PC-3 (cell line): ENCODE results near the gene KRT6C. TPM values are rescaled to one million over a fixed set of nuclear protein-coding genes. Genes with fewer than 3 reads are reported as not detected.

Experiments used
- ATAC-seq: fragments of 200-7000 bp; cut with Tn5 transposase; 2 replicates; pipeline ENCODE4 v1.9.1; 2020; ENCODE audit warnings: mild to moderate bottlenecking, moderate library complexity
- BruUV-seq: library from RNA; stranded (reverse); fragments of 400-500 nt; replicated peaks from 2 replicates; lab custom pipeline; 2021; lab: Mats Ljungman, UMichigan
- CTCF ChIA-PET: fragments of 300-600 bp; sonication (Branson Sonifier 250); formaldehyde crosslinking; loops from one replicate; lab custom pipeline; 2022; ENCODE audit warnings: antibody characterized with exemption; lab: Charles Lee
- POLR2A ChIA-PET: fragments of 300-600 bp; sonication (Branson Sonifier 250); formaldehyde crosslinking; loops from one replicate; lab custom pipeline; 2022; ENCODE audit warnings: antibody characterized with exemption; ENCODE audit not compliant: unreplicated experiment; lab: Charles Lee
- DNase-seq: peaks from one replicate; pipeline ENCODE4 v3.0.0-alpha.2; 2015
- H2AFZ ChIP-seq: fragments of 300-600 bp; sonication (generic); 2 replicates; pipeline ENCODE4 v1.6.0; 2016; ENCODE audit warnings: antibody characterized with exemption, low read length
- H3F3A ChIP-seq: fragments of 300-600 bp; sonication (generic); one replicate; pipeline ENCODE4 v1.6.0; 2017; ENCODE audit warnings: antibody characterized with exemption, low read length, control low read depth, mild to moderate bottlenecking; ENCODE audit not compliant: unreplicated experiment
- H3K27ac ChIP-seq: fragments of 300-600 bp; sonication (generic); 2 replicates; pipeline ENCODE4 v1.5.1; 2016; ENCODE audit warnings: mild to moderate bottlenecking, low read length
- H3K27me3 ChIP-seq: fragments of 300-600 bp; sonication (generic); 2 replicates; pipeline ENCODE4 v1.6.1; 2016; ENCODE audit warnings: low read length, mixed read lengths
- H3K36me3 ChIP-seq: fragments of 300-600 bp; sonication (generic); 2 replicates; pipeline ENCODE4 v1.6.1; 2016; ENCODE audit warnings: low read depth, mixed run types, low read length, mixed read lengths
- H3K4me1 ChIP-seq: fragments of 300-600 bp; sonication (generic); 2 replicates; pipeline ENCODE4 v1.5.1; 2016; ENCODE audit warnings: low read length; ENCODE audit not compliant: insufficient read depth
- H3K4me2 ChIP-seq: fragments of 300-600 bp; sonication (generic); 2 replicates; pipeline ENCODE4 v1.6.0; 2016; ENCODE audit warnings: low read length
- H3K4me3 ChIP-seq: fragments of 300-600 bp; sonication (generic); 2 replicates; pipeline ENCODE4 v1.5.1; 2016; ENCODE audit warnings: mild to moderate bottlenecking, low read length, mixed read lengths
- H3K79me2 ChIP-seq: fragments of 300-600 bp; sonication (generic); 2 replicates; pipeline ENCODE4 v1.6.1; 2017; ENCODE audit warnings: low read length, mixed read lengths
- H3K9ac ChIP-seq: fragments of 300-600 bp; sonication (generic); 2 replicates; pipeline ENCODE4 v1.6.0; 2016; ENCODE audit warnings: mild to moderate bottlenecking, low read length
- H3K9me2 ChIP-seq: fragments of 300-600 bp; sonication (generic); replicated peaks from 2 replicates; pipeline ENCODE4 v1.6.1; 2016; ENCODE audit warnings: mixed run types, low read length, mixed read lengths
- H3K9me3 ChIP-seq: fragments of 300-600 bp; sonication (generic); 2 replicates; pipeline ENCODE4 v1.6.1; 2016; ENCODE audit warnings: low read length, mixed read lengths
- H4K20me1 ChIP-seq: fragments of 300-600 bp; sonication (generic); 2 replicates; pipeline ENCODE4 v1.6.1; 2016; ENCODE audit warnings: low read length, mixed read lengths
- EZH2 ChIP-seq: fragments of 300-600 bp; sonication (generic); IDR thresholded peaks from one replicate; pipeline ENCODE4 v1.6.1; 2017; ENCODE audit warnings: antibody characterized with exemption, mild to moderate bottlenecking, low read length; ENCODE audit not compliant: unreplicated experiment
- EZH2phosphoT487 ChIP-seq: fragments of 300-600 bp; sonication (generic); IDR thresholded peaks from 2 replicates; pipeline ENCODE4 v1.6.1; 2018; ENCODE audit warnings: mild to moderate bottlenecking, antibody characterized with exemption, low read length, borderline replicate concordance
- intact Hi-C: fragments of 100-400 bp; cut with micrococcal nuclease; formaldehyde crosslinking; loops from 2 replicates; pipeline ENCODE4 v1.9.0; 2023
- total RNA-seq: library from RNA; depleted of rRNA; stranded (reverse); fragments of >200 nt; gene quantifications from 2 replicates; pipeline ENCODE4 v1.2.3, GENCODE V29; 2014
- TF ChIP-seq, protein P1 (sequence below): fragments of 300-600 bp; sonication (generic); conservative IDR thresholded peaks from 2 replicates; pipeline ENCODE4 v1.5.1; 2017; ENCODE audit warnings: antibody characterized with exemption, low read depth, mild to moderate bottlenecking, low read length

KRT6C gene
- total RNA-seq, 1 experiment from 2014 or later, result not detected

DNA sequence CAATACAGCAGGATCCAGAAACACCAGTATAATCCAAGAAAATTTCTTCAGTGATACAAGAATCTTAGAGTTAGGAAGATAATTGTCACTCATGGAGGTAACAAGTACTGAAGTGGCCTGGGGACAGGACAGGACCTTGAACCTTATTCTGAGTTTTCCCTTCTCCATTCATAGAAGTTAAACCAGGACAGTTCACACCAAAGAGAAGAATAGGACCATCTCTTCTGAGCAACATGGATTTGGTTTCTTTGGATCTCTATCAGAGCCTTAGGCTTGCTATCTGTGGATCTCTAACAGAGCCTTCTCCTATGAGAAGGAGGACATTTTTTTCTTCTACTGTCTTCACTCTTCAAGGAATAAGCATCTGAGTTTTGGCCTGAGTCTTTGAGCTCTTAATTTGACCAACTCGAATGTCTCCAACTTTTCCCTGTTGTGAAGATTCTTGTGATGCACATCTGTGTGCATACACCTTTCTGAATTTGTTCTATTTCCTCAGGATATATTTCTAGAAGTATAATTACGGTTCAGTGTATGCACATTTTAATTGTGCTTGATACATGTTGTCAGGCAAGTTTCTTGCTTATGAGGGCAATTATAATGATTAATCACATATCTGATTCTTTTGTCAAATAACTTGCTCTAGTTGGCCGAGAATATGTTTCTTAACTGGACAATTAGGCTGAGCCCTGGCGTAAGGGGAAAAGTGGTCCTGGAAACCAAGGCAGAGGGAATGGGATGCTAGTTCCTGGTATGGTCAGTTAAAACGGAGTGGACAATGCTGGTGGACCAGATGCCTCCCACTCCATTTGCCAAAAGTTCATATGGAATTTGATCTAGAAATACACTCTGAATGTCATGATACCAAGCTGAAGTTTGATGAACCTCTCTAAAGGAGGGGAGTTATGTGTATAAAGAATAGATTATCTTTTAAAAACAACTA is 12.8 kb upstream of the KRT6C start:
- Histone ChIP-seq H3K79me2 (no peaks in the 10 kb centered on the region), H3K9me3 (0 out of 2 replicates have a peak, but pooled peaks cover 2% of the 10 kb centered on the region), H3K4me2 (no peak overlapping the region), H3K4me3 (no peak overlapping the region), H3K9ac (no peak overlapping the region), H4K20me1 (no peaks in the 10 kb centered on the region), H2AFZ (no peak overlapping the region), H3K36me3 (no peaks in the 10 kb centered on the region), H3K9me2 (no peaks in the 10 kb centered on the region), H3K27me3 (no peaks in the 10 kb centered on the region), H3K27ac (no peak overlapping the region), H3F3A (no peaks in the 10 kb centered on the region), H3K4me1 (no peaks in the 10 kb centered on the region)
- DNase-seq (no peak), ATAC-seq (no peak)
- ChIA-PET CTCF (no interaction called here), POLR2A (no interaction called here)
- intact Hi-C loops, result no loop called here
- no peak for TF ChIP-seq EZH2phosphoT487
- TF ChIP-seq EZH2, result no peak
- TF ChIP-seq, protein P1, sequence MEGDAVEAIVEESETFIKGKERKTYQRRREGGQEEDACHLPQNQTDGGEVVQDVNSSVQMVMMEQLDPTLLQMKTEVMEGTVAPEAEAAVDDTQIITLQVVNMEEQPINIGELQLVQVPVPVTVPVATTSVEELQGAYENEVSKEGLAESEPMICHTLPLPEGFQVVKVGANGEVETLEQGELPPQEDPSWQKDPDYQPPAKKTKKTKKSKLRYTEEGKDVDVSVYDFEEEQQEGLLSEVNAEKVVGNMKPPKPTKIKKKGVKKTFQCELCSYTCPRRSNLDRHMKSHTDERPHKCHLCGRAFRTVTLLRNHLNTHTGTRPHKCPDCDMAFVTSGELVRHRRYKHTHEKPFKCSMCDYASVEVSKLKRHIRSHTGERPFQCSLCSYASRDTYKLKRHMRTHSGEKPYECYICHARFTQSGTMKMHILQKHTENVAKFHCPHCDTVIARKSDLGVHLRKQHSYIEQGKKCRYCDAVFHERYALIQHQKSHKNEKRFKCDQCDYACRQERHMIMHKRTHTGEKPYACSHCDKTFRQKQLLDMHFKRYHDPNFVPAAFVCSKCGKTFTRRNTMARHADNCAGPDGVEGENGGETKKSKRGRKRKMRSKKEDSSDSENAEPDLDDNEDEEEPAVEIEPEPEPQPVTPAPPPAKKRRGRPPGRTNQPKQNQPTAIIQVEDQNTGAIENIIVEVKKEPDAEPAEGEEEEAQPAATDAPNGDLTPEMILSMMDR, result no peak
- BruUV-seq, result no TSS peak

DNA sequence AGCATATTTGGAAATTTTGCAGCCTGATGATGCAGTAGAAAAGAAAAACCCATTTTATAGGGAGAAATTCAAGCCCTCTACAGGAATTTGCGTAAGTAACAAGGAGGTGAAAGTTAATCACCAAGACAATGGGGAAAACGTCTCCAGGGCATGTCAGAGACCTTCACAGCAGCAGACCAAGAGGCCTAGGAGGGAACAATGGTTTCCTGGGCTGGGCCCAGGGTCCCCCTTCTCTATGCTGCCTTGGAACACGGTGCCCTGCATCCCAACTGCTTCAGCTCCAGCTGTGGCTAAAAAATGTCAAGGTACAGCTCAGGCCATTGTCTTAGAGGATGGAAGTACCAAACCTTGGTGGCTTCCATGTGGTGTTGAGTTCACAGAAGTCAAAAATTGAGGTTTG is 6.5 kb upstream of the KRT6C start:
- no peaks in the 10 kb centered on the region for H3K4me1 ChIP-seq
- H3K4me3 ChIP-seq, result no peak overlapping the region
- no peak for ATAC-seq

More for the DNA sequence above, 6.5 kb upstream of the KRT6C start:
- CTCF ChIA-PET, result no interaction called here
- Histone ChIP-seq H3F3A (no peaks in the 10 kb centered on the region), H3K27ac (no peak overlapping the region), H3K9me3 (0 out of 2 replicates have a peak, but pooled peaks cover 2% of the 10 kb centered on the region), H3K79me2 (no peaks in the 10 kb centered on the region), H3K9me2 (no peaks in the 10 kb centered on the region), H2AFZ (no peak overlapping the region), H3K9ac (no peak overlapping the region), H3K4me2 (no peak overlapping the region), H3K27me3 (no peaks in the 10 kb centered on the region), H4K20me1 (no peaks in the 10 kb centered on the region), H3K36me3 (no peaks in the 10 kb centered on the region)
- TF ChIP-seq EZH2, result no peak
- TF ChIP-seq, protein P1, result no peak
- no peak for TF ChIP-seq EZH2phosphoT487
- POLR2A ChIA-PET, result no interaction called here
- no peak for DNase-seq
- intact Hi-C loops, result no loop called here
- BruUV-seq, result no TSS peak
